Motor neuron (in vitro differentiated cells): ENCODE measurements around the gene ACSM4. TPM values are rescaled to one million over a fixed set of nuclear protein-coding genes. Genes with fewer than 3 reads are reported as not detected.
A peak's percentile ranks its signal among the peaks of the same experiment; 100 is the strongest.
"Not testable (repeated sequence)": the region's sequence is repeated elsewhere in the genome, so short reads cannot be mapped to it uniquely, and the experiment has no call there.

Source experiments
- ATAC-seq, 8 experiments: fragments of 200-7000 bp; cut with Tn5 transposase; replicated peaks in 6 of 8; 2 replicates each; pipeline ENCODE4 v1.8.0; 2021; ENCODE audit warnings: mild to moderate bottlenecking in 8 of 8, moderate library complexity in 8 of 8
- H3K27ac ChIP-seq, 2 donors: fragments of 250-450 bp; sonication (Bioruptor Pico); 2 replicates each; pipeline ENCODE4 v1.9.0; 2021; ENCODE audit warnings: antibody characterized with exemption in 2 of 2, mild to moderate bottlenecking in 2 of 2, moderate library complexity in 1 of 2
- H3K4me1 ChIP-seq, 2 donors: fragments of 250-450 bp; sonication (Bioruptor Pico); replicated peaks in 1 of 2; 2 replicates each; pipeline ENCODE4 v1.6.1; 2021; ENCODE audit warnings: antibody characterized with exemption in 2 of 2, mild to moderate bottlenecking in 2 of 2, moderate library complexity in 1 of 2
- H3K4me3 ChIP-seq, 5 donors: fragments of 250-450 bp; sonication (Bioruptor Pico); 2 replicates each; pipeline ENCODE4 v1.9.0; 2021; ENCODE audit warnings: antibody characterized with exemption in 5 of 5, mild to moderate bottlenecking in 5 of 5, moderate library complexity in 4 of 5
- WGBS, 10 experiments: fragments of 450-650 bp; shearing (Covaris generic); methylation state at CpG; one replicate each; pipeline ENCODE4 v1.0.0; 2022; 5-methylcytosine and 5-hydroxymethylcytosine counted together
- in situ Hi-C, 9 experiments: fragments of 400-800 bp; cut with MboI; loops; one replicate each; pipeline ENCODE4 v1.15.0; 2021; ENCODE audit warnings: low sequenced_read_pairs in 9 of 9, low pct_unique_long_range_greater_than_20kb in 2 of 9; ENCODE audit not compliant: unreplicated experiment in 9 of 9
- total RNA-seq, 8 experiments: library from RNA; unstranded; fragments of 300-600 nt; gene quantifications; 2 replicates each; pipeline versions ENCODE4 v1.2.3 to v1.2.4, GENCODE V29; 2022

The ACSM4 gene
- not detected for total RNA-seq

- no peak within 1 kb of the TSS for H3K27ac ChIP-seq
- in situ Hi-C loops, result no loop called here
- WGBS, 10 experiments, result 20 to 84% (median 76%) methylated on average over 1 to 3 of the region's 3 CpGs; no CpG with 5 or more reads in 3 of the 10 experiments
- H3K4me1 ChIP-seq, result no peaks in the 10 kb centered on the region
- no peak for ATAC-seq
- no peak within 1 kb of the TSS for H3K4me3 ChIP-seq
Observed at GRCh38 chr12:7303772-7304171, at the start of gene ACSM4. Gene ACSM4 (plus strand): TSS chr12:7304072. CDS start chr12:7304332, 260 bp downstream.

GRCh38 chr12:7259060-7259459 is 44.8 kb upstream of the ACSM4 start:
- no peaks in the 10 kb centered on the region for H3K4me1 ChIP-seq
- no peak overlapping the region for H3K27ac ChIP-seq
- WGBS, 10 experiments, result 9 to 100% (median 67%) methylated on average over 1 of the region's 1 CpG; no CpG with 5 or more reads in 1 of the 10 experiments
- ATAC-seq, result peak in 2 of 8 experiments; percentile 31 to 41
- no peak overlapping the region for H3K4me3 ChIP-seq
- in situ Hi-C loops, result no loop called here

- H3K4me3 ChIP-seq, result no peak overlapping the region
- no peak overlapping the region for H3K27ac ChIP-seq
- peaks cover 0 to 6% of the 10 kb centered on the region in 2 donors for H3K4me1 ChIP-seq
- in situ Hi-C loops, result no loop called here
- peak in 1 of 8 experiments; percentile 59 for ATAC-seq
Observed at GRCh38 chr12:7264538-7264937, 39.3 kb upstream of the ACSM4 start.

GRCh38 chr12:7265251-7265650 is 38.6 kb upstream of the ACSM4 start:
- Histone ChIP-seq H3K4me1 (peaks cover 0 to 6% of the 10 kb centered on the region in 2 donors), H3K27ac (no peak overlapping the region), H3K4me3 (no peak overlapping the region)
- in situ Hi-C loops, result no loop called here
- ATAC-seq, result peak in 1 of 8 experiments; percentile 17
- WGBS, 10 experiments, result 20 to 92% (median 68%) methylated on average over 1 to 4 of the region's 4 CpGs; no CpG with 5 or more reads in 3 of the 10 experiments

GRCh38 chr12:7269273-7269672 is 34.6 kb upstream of the ACSM4 start:
- no peak for ATAC-seq
- no peak overlapping the region for H3K4me3 ChIP-seq
- H3K4me1 ChIP-seq, result peaks cover 0 to 6% of the 10 kb centered on the region in 2 donors
- in situ Hi-C loops, result no loop called here
- H3K27ac ChIP-seq, result no peak overlapping the region
- 32 to 90% (median 66%) methylated on average over 2 to 5 of the region's 5 CpGs for WGBS, 10 experiments

- no peak overlapping the region for H3K4me3 ChIP-seq
- H3K4me1 ChIP-seq, result no peaks in the 10 kb centered on the region
- H3K27ac ChIP-seq, result no peak overlapping the region
- in situ Hi-C loops, result no loop called here
- WGBS, 10 experiments, result 13 to 96% (median 85%) methylated on average over 3 to 5 of the region's 5 CpGs; no CpG with 5 or more reads in 1 of the 10 experiments
- ATAC-seq, result peak in 6 of 8 experiments; percentile 68 to 99 (median 96)
Observed at GRCh38 chr12:7271893-7272514, 31.9 kb upstream of the ACSM4 start.

GRCh38 chr12:7275482-7275881 is 28.4 kb upstream of the ACSM4 start:
- ATAC-seq, H3K27ac ChIP-seq, H3K4me3 ChIP-seq, H3K4me1 ChIP-seq, in situ Hi-C loops: not testable (repeated sequence)

- in situ Hi-C loops, result no loop called here
- no peak overlapping the region for H3K27ac ChIP-seq
- no peaks in the 10 kb centered on the region for H3K4me1 ChIP-seq
- no peak for ATAC-seq
- no peak overlapping the region for H3K4me3 ChIP-seq
- 19 to 83% (median 51%) methylated on average over 1 to 2 of the region's 2 CpGs; no CpG with 5 or more reads in 2 of the 10 experiments for WGBS, 10 experiments
Observed at GRCh38 chr12:7282844-7283243, 21.0 kb upstream of the ACSM4 start.

- 0 to 56% (median 31%) methylated on average over 2 of the region's 2 CpGs for WGBS, 10 experiments
- H3K4me3 ChIP-seq, result no peak overlapping the region
Observed at GRCh38 chr12:7289743-7290142, 14.1 kb upstream of the ACSM4 start.

GRCh38 chr12:7290588-7290987 is 13.3 kb upstream of the ACSM4 start:
- ATAC-seq, H3K4me3 ChIP-seq, H3K4me1 ChIP-seq, H3K27ac ChIP-seq, in situ Hi-C loops: not testable (repeated sequence)
- 0% methylated on average over 1 of the region's 1 CpG; no CpG with 5 or more reads in 5 of the 10 experiments for WGBS, 10 experiments

More at GRCh38 chr12:7289743-7290142, 14.1 kb upstream of the ACSM4 start:
- ATAC-seq, result no peak
- in situ Hi-C loops, result no loop called here
- Histone ChIP-seq H3K27ac (no peak overlapping the region), H3K4me1 (no peaks in the 10 kb centered on the region)

GRCh38 chr12:7292300-7292699 is 11.6 kb upstream of the ACSM4 start:
- WGBS, 10 experiments, result 10 to 50% (median 36%) methylated on average over 1 to 2 of the region's 2 CpGs; no CpG with 5 or more reads in 2 of the 10 experiments
- Histone ChIP-seq H3K4me1 (no peaks in the 10 kb centered on the region), H3K4me3 (no peak overlapping the region), H3K27ac (no peak overlapping the region)
- no peak for ATAC-seq
- in situ Hi-C loops, result no loop called here

GRCh38 chr12:7293670-7294069 is 10.2 kb upstream of the ACSM4 start:
- no peak overlapping the region for H3K4me3 ChIP-seq
- H3K27ac ChIP-seq, result no peak overlapping the region
- in situ Hi-C loops, result no loop called here
- 0 to 50% (median 34%) methylated on average over 1 of the region's 1 CpG; no CpG with 5 or more reads in 4 of the 10 experiments for WGBS, 10 experiments
- no peaks in the 10 kb centered on the region for H3K4me1 ChIP-seq
- no peak for ATAC-seq

- WGBS, 10 experiments, result 40 to 100% (median 67%) methylated on average over 1 of the region's 1 CpG; no CpG with 5 or more reads in 3 of the 10 experiments
- ATAC-seq, result no peak
- H3K4me1 ChIP-seq, result no peaks in the 10 kb centered on the region
- in situ Hi-C loops, result no loop called here
- no peak overlapping the region for H3K27ac ChIP-seq
- H3K4me3 ChIP-seq, result no peak overlapping the region
Observed at GRCh38 chr12:7295529-7295928, 8.3 kb upstream of the ACSM4 start.

- ATAC-seq, result no peak
- no peak overlapping the region for H3K4me3 ChIP-seq
- H3K27ac ChIP-seq, result no peak overlapping the region
- in situ Hi-C loops, result no loop called here
- H3K4me1 ChIP-seq, result no peaks in the 10 kb centered on the region
- 50 to 100% (median 92%) methylated on average over 1 to 2 of the region's 2 CpGs; no CpG with 5 or more reads in 5 of the 10 experiments for WGBS, 10 experiments
Observed at GRCh38 chr12:7297865-7298264, 6.0 kb upstream of the ACSM4 start.
